ENCODE data around the gene TMEM39A.

The TMEM39A gene

DNA sequence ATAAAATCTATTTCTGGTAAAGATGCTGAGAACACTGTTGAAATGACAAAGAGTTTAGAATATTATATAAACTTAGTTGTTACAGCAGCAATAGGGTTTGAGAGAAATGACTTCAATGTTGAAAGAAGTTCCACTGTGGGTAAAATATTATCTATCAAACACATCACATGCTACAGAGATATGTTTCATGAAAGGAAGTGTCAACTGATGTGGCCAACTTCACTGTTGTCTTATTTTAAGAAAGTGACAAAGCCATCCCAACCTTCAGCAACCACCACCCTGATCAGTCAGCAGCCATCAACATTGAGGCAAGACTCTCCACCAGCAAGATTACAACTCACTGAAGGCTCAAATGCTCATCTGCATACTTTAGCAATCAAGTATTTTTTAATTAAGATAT is 20.2 kb downstream of the TMEM39A start (continued):
- TF ChIP-seq, protein P1, sequence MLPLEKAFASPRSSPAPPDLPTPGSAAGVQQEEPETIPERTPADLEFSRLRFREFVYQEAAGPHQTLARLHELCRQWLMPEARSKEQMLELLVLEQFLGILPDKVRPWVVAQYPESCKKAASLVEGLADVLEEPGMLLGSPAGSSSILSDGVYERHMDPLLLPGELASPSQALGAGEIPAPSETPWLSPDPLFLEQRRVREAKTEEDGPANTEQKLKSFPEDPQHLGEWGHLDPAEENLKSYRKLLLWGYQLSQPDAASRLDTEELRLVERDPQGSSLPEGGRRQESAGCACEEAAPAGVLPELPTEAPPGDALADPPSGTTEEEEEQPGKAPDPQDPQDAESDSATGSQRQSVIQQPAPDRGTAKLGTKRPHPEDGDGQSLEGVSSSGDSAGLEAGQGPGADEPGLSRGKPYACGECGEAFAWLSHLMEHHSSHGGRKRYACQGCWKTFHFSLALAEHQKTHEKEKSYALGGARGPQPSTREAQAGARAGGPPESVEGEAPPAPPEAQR (tag by site-specific recombination; IDR thresholded peaks at IDR 0.05), result no peak
- TF ChIP-seq, protein P2, sequence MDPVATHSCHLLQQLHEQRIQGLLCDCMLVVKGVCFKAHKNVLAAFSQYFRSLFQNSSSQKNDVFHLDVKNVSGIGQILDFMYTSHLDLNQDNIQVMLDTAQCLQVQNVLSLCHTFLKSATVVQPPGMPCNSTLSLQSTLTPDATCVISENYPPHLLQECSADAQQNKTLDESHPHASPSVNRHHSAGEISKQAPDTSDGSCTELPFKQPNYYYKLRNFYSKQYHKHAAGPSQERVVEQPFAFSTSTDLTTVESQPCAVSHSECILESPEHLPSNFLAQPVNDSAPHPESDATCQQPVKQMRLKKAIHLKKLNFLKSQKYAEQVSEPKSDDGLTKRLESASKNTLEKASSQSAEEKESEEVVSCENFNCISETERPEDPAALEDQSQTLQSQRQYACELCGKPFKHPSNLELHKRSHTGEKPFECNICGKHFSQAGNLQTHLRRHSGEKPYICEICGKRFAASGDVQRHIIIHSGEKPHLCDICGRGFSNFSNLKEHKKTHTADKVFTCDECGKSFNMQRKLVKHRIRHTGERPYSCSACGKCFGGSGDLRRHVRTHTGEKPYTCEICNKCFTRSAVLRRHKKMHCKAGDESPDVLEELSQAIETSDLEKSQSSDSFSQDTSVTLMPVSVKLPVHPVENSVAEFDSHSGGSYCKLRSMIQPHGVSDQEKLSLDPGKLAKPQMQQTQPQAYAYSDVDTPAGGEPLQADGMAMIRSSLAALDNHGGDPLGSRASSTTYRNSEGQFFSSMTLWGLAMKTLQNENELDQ (tag by site-specific recombination; IDR thresholded peaks at IDR 0.05; ENCODE audit: low read depth), result no peak
- TF ChIP-seq SP3 (tag by site-specific recombination; IDR thresholded peaks at IDR 0.05), result no peak
- TF ChIP-seq ZNF654 (tag by site-specific recombination; IDR thresholded peaks at IDR 0.05; ENCODE audit: low read depth), result no peak
- no peak for TF ChIP-seq MEIS1 (CRISPR knock-in tag; IDR thresholded peaks at IDR 0.05; ENCODE audit: borderline replicate concordance)
- TF ChIP-seq ZNF132 (tag by site-specific recombination; IDR thresholded peaks at IDR 0.05; ENCODE audit: borderline replicate concordance), result no peak

DNA sequence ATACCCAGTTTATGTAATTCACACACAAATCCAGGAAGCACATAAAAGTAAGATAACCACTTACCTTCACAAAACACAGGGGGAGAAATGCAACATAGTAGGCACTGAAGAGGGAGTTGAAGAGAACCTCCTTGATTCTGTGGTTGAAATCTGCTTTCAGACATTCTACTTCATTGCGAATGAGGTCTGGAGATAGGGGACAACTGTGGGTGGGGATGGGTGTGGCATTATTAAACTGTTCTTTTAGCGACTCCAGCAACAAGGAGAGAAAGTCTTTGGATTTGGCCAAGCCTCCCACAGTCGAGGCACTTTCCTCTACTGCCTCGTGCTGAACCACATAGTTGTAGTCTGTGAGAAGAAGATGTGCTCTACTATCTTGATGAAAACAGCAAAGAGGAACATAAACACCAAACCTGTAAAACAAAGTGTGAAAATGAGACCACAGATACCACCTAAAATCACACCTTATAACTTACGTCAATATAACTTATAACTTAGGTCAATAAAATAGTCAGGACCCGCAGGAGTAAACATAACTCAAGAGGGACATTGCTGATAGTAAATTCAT is 25.6 kb downstream of the TMEM39A start:
- CTCF ChIA-PET, result interaction anchor here (1.1 kb wide), 1 partner anchor 12 kb away, joined by 3 read pairs; no protein-coding TSS in a partner anchor
- no peaks in the 10 kb centered on the region for H3K4me1 ChIP-seq (ENCODE audit: control insufficient read depth, insufficient read depth, low read length)
- POLR2A ChIA-PET, result no interaction called here

DNA sequence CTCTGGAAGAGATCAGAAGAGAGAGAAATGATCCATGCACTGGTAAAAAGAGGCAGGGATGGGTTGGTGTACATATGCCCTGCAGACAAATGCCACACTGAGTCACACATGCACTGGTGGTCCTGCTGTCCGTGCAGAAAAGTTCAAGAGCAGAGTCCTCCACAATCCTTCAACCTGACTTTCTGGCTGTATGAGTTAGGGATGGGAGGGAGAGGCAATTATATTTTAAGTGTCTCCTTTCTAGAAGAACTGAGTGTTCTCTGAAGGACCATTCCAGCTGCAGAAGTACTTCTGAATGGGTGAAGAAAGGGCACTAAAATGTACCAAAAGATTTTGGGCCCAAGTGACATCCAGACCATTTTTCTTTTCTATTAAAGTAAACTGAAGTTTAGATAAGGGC is 26.4 kb downstream of the TMEM39A start:
- Histone ChIP-seq H3K4me1 (ENCODE audit: control insufficient read depth, insufficient read depth, low read length) (no peaks in the 10 kb centered on the region), H3K4me3 (ENCODE audit: low read depth, low read length) (no peak overlapping the region), H3K27ac (ENCODE audit: extremely low read depth, low read depth, low read length) (no peak overlapping the region), H3K9me3 (ENCODE audit: control insufficient read depth, insufficient read depth, low read depth, low read length) (no peaks in the 10 kb centered on the region), H3K36me3 (ENCODE audit: control insufficient read depth in 2 of 2, insufficient read depth in 1 of 2, low read length in 2 of 2) (peaks cover 7 to 77% of the 10 kb centered on the region in 2 experiments; a peak in 2 of 3 replicates)
- ChIA-PET POLR2A (no interaction called here), CTCF (no interaction called here)
- TF ChIP-seq ZNF155 (tag by site-specific recombination; IDR thresholded peaks at IDR 0.05) (no peak), BCL11A (tag by site-specific recombination; IDR thresholded peaks at IDR 0.05; ENCODE audit: low read depth) (no peak)

More for the DNA sequence above, 25.6 kb downstream of the TMEM39A start:
- Histone ChIP-seq H3K4me3 (ENCODE audit: low read depth, low read length) (no peak overlapping the region), H3K36me3 (ENCODE audit: control insufficient read depth in 2 of 2, insufficient read depth in 1 of 2, low read length in 2 of 2) (peaks cover 7 to 79% of the 10 kb centered on the region in 2 experiments; a peak in 2 of 3 replicates), H3K9me3 (ENCODE audit: control insufficient read depth, insufficient read depth, low read depth, low read length) (no peaks in the 10 kb centered on the region), H3K27ac (ENCODE audit: extremely low read depth, low read depth, low read length) (no peak overlapping the region)
- TF ChIP-seq, protein P3, sequence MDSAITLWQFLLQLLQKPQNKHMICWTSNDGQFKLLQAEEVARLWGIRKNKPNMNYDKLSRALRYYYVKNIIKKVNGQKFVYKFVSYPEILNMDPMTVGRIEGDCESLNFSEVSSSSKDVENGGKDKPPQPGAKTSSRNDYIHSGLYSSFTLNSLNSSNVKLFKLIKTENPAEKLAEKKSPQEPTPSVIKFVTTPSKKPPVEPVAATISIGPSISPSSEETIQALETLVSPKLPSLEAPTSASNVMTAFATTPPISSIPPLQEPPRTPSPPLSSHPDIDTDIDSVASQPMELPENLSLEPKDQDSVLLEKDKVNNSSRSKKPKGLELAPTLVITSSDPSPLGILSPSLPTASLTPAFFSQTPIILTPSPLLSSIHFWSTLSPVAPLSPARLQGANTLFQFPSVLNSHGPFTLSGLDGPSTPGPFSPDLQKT (IDR thresholded peaks at IDR 0.05; ENCODE audit: borderline replicate concordance, low read depth, low read length), result no peak

DNA sequence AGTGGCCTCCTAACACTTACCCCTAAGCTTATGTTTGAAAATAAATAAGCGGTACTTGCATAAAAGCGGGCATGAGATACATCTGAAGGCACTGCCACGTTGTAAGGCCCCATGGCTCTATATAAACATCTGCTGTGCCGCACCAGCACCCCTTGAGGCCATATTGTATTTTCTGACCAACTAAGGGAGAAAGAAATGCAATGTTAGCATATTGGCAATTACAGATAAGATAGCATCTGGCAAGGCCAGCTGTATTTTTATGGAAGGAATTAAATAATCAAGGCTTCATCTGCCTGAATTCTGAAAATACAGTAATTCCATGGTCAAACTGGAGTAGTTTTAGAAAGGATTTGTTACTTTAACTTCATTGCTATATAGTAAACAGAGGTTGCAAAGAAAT is 28.7 kb downstream of the TMEM39A start:
- H3K36me3 ChIP-seq (ENCODE audit: control insufficient read depth in 2 of 2, insufficient read depth in 1 of 2, low read length in 2 of 2), result peaks cover 20 to 86% of the 10 kb centered on the region in 2 experiments; a peak in 2 of 3 replicates
- H3K27ac ChIP-seq (ENCODE audit: extremely low read depth, low read depth, low read length), result no peak overlapping the region
- H3K9me3 ChIP-seq (ENCODE audit: control insufficient read depth, insufficient read depth, low read depth, low read length), result no peaks in the 10 kb centered on the region
- TF ChIP-seq ZNF654 (tag by site-specific recombination; IDR thresholded peaks at IDR 0.05; ENCODE audit: low read depth), result no peak
- TF ChIP-seq SP7 (tag by site-specific recombination; IDR thresholded peaks at IDR 0.05), result no peak
- TF ChIP-seq TCF7L2 (IDR thresholded peaks at IDR 0.05; ENCODE audit: borderline replicate concordance, low read depth, low read length), result no peak
- no peak for TF ChIP-seq ZFP3 (tag by site-specific recombination; IDR thresholded peaks at IDR 0.05; ENCODE audit: low read depth)
- no peak for TF ChIP-seq GLI4 (tag by site-specific recombination; IDR thresholded peaks at IDR 0.05)
- no peak for TF ChIP-seq ZNF558 (tag by site-specific recombination; IDR thresholded peaks at IDR 0.05)
- TF ChIP-seq BCL11B (tag by site-specific recombination; IDR thresholded peaks at IDR 0.05; ENCODE audit: low read depth), result no peak
- no peak for TF ChIP-seq TRIM28 (IDR thresholded peaks at IDR 0.05; ENCODE audit: borderline replicate concordance, low read length)
- TF ChIP-seq ZNF366 (tag by site-specific recombination; conservative IDR thresholded peaks at IDR 0.05), result no peak
- TF ChIP-seq ZEB2 (tag by site-specific recombination; IDR thresholded peaks at IDR 0.05), result no peak
- TF ChIP-seq ZNF423 (tag by site-specific recombination; IDR thresholded peaks at IDR 0.05), result no peak
- no peak for TF ChIP-seq ZNF223 (tag by site-specific recombination; IDR thresholded peaks at IDR 0.05)
- H3K4me3 ChIP-seq (ENCODE audit: low read depth, low read length), result no peak overlapping the region
- no peaks in the 10 kb centered on the region for H3K4me1 ChIP-seq (ENCODE audit: control insufficient read depth, insufficient read depth, low read length)
- ChIA-PET CTCF (interaction anchor here (1.0 kb wide), 1 partner anchor 11 kb away, joined by 3 read pairs; no protein-coding TSS in a partner anchor), POLR2A (no interaction called here)
